ENCODE results near the gene TAX1BP1.

TAX1BP1 gene

DNA sequence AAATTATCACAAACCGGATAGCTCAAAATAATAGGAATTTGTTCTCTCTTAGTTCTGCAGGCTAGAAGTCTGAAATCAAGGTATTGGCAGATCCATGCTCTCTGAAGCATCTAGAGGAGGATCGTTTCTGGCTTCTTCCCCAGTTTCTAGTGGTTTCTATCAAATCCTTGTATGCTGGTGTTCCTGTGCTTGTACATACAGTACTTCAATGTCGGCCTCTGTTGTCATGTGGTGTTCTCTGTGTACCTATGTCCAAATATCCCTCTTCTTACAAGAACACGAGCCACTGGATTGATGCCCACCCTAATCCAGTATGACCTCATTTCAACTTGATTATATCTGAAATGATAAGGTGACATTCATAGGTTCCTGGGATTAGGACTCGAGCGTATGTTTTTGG is 9.8 kb upstream of the TAX1BP1 start:
- no peak for DNase-seq
- H3K4me2 ChIP-seq (ENCODE audit: low read length) = no peak overlapping the region
- no peaks in the 10 kb centered on the region for H3K36me3 ChIP-seq (ENCODE audit: control insufficient read depth, insufficient read depth, low read length)
- no peak overlapping the region for H3K9ac ChIP-seq (ENCODE audit: low read length)
- no peak overlapping the region for H2BK15ac ChIP-seq (replicated peaks; ENCODE audit: low read depth)
- WGBS (ENCODE audit: extremely low coverage, insufficient coverage, low lambda C conversion rate) = no CpG with 5 or more reads among the region's 6 CpGs
- no peak overlapping the region for H3K23ac ChIP-seq (ENCODE audit: low read length)
- H3K79me1 ChIP-seq (ENCODE audit: low read length) = no peaks in the 10 kb centered on the region
- H3K18ac ChIP-seq (ENCODE audit: low read length) = no peak overlapping the region
- H3K27ac ChIP-seq (ENCODE audit: low read depth, low read length) = no peak overlapping the region
- H3K56ac ChIP-seq (ENCODE audit: low read length) = no peak overlapping the region
- no peak overlapping the region for H3K4ac ChIP-seq (ENCODE audit: low read depth, low read length)
- H3K27me3 ChIP-seq (ENCODE audit: insufficient read depth, low read length, poor library complexity) = no peaks in the 10 kb centered on the region
- H2BK120ac ChIP-seq (ENCODE audit: low read depth, low read length) = no peak overlapping the region
- H3K4me3 ChIP-seq (ENCODE audit: low read length) = no peak overlapping the region
- H3K4me1 ChIP-seq (ENCODE audit: control insufficient read depth, low read depth, low read length) = peaks cover 5% of the 10 kb centered on the region
- H4K5ac ChIP-seq (ENCODE audit: low read length) = no peak overlapping the region
- H3K79me2 ChIP-seq (ENCODE audit: control insufficient read depth, insufficient read depth, low read length) = no peaks in the 10 kb centered on the region
- H2AK5ac ChIP-seq (ENCODE audit: low read length) = no peak overlapping the region
- no peak overlapping the region for H2BK5ac ChIP-seq (ENCODE audit: low read length)
- no peak overlapping the region for H4K8ac ChIP-seq (ENCODE audit: low read depth, low read length)

DNA sequence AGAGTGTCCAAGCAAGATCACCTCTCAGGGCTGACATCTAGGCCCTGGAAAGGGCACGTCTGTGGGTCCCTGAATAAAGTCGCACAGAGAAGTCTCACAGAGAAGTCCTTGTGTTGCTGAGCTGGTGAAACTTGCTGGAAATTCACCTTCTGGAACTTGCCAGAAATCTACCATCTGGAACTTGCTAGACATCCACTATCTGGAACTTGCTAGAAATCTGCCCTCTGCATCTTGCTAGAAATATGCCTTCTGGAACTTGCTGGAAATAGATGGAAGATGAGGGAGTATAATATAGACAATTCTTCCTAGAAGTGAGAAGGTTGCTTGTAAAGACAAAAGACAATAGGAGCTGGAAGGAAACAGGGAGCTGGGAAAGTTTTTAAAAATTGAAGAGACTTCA is 5.4 kb upstream of the TAX1BP1 start:
- Histone ChIP-seq H3K36me3 (ENCODE audit: control insufficient read depth, insufficient read depth, low read length) (no peaks in the 10 kb centered on the region), H3K4me3 (ENCODE audit: low read length) (no peak overlapping the region), H4K5ac (ENCODE audit: low read length) (no peak overlapping the region), H3K79me2 (ENCODE audit: control insufficient read depth, insufficient read depth, low read length) (no peaks in the 10 kb centered on the region), H3K27me3 (ENCODE audit: insufficient read depth, low read length, poor library complexity) (no peaks in the 10 kb centered on the region), H3K79me1 (ENCODE audit: low read length) (no peaks in the 10 kb centered on the region), H3K23ac (ENCODE audit: low read length) (no peak overlapping the region), H2BK15ac (replicated peaks; ENCODE audit: low read depth) (no peak overlapping the region), H2BK5ac (ENCODE audit: low read length) (no peak overlapping the region), H3K9ac (ENCODE audit: low read length) (no peak overlapping the region), H3K56ac (ENCODE audit: low read length) (no peak overlapping the region), H3K4ac (ENCODE audit: low read depth, low read length) (no peak overlapping the region), H3K4me2 (ENCODE audit: low read length) (no peak overlapping the region), H3K27ac (ENCODE audit: low read depth, low read length) (no peak overlapping the region), H2BK120ac (ENCODE audit: low read depth, low read length) (no peak overlapping the region), H3K18ac (ENCODE audit: low read length) (no peak overlapping the region), H4K8ac (ENCODE audit: low read depth, low read length) (no peak overlapping the region), H2AK5ac (ENCODE audit: low read length) (no peak overlapping the region), H3K4me1 (ENCODE audit: control insufficient read depth, low read depth, low read length) (peaks cover 5% of the 10 kb centered on the region)
- WGBS (ENCODE audit: extremely low coverage, insufficient coverage, low lambda C conversion rate) = no CpG with 5 or more reads among the region's 2 CpGs
- no peak for DNase-seq

DNA sequence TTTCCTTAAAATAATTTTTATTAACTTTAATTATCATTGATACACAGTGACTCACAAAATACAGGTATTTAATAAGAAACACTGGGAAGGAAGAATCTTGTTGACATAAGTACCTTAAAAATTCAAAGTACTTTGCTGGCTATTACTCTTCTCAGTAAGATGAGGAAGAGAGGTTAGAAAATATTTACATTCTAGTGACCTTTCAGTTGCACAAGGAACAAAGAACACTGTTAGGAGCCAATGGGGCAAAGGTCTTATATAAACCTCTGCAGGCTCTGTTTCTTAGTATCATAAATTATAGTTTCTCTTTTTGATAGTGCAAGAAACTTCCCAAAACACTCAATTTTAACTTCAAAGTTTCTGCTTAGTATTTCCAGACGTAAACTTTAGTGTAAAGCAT is 4.8 kb upstream of the TAX1BP1 start:
- Histone ChIP-seq H3K9ac (ENCODE audit: low read length) (no peak overlapping the region), H3K4ac (ENCODE audit: low read depth, low read length) (no peak overlapping the region), H4K8ac (ENCODE audit: low read depth, low read length) (no peak overlapping the region), H3K4me1 (ENCODE audit: control insufficient read depth, low read depth, low read length) (peaks cover 5% of the 10 kb centered on the region), H2BK15ac (replicated peaks; ENCODE audit: low read depth) (no peak overlapping the region), H3K56ac (ENCODE audit: low read length) (no peak overlapping the region), H2AK5ac (ENCODE audit: low read length) (no peak overlapping the region), H3K79me1 (ENCODE audit: low read length) (no peaks in the 10 kb centered on the region), H3K4me3 (ENCODE audit: low read length) (no peak overlapping the region), H3K4me2 (ENCODE audit: low read length) (no peak overlapping the region), H3K27ac (ENCODE audit: low read depth, low read length) (no peak overlapping the region), H3K79me2 (ENCODE audit: control insufficient read depth, insufficient read depth, low read length) (no peaks in the 10 kb centered on the region), H2BK5ac (ENCODE audit: low read length) (no peak overlapping the region), H3K18ac (ENCODE audit: low read length) (no peak overlapping the region), H2BK120ac (ENCODE audit: low read depth, low read length) (no peak overlapping the region), H4K5ac (ENCODE audit: low read length) (no peak overlapping the region), H3K27me3 (ENCODE audit: insufficient read depth, low read length, poor library complexity) (no peaks in the 10 kb centered on the region), H3K36me3 (ENCODE audit: control insufficient read depth, insufficient read depth, low read length) (no peaks in the 10 kb centered on the region), H3K23ac (ENCODE audit: low read length) (no peak overlapping the region)
- DNase-seq = no peak
- WGBS (ENCODE audit: extremely low coverage, insufficient coverage, low lambda C conversion rate) = no CpG with 5 or more reads among the region's 1 CpG

DNA sequence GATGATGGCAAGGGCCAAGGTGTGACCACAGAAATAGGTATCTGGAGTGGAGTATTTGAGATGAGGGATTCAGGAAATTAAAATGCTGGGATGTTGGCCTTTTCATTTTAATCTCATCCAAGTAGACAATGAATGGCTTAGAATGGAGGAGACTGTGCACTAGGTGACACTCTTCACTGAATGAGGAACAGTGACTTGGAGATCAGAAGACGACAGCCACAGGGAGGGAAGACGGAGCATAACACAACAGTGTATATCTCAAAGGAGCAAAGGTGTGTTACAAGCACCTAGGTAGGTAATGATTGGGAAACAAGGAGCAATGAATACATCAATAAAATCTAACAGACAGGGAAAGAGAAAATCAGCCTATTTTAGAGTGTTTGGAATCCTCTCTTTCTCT is 4.1 kb upstream of the TAX1BP1 start:
- Histone ChIP-seq H3K18ac (ENCODE audit: low read length) (no peak overlapping the region), H3K4ac (ENCODE audit: low read depth, low read length) (no peak overlapping the region), H3K23ac (ENCODE audit: low read length) (no peak overlapping the region), H2BK15ac (replicated peaks; ENCODE audit: low read depth) (no peak overlapping the region), H3K79me1 (ENCODE audit: low read length) (no peaks in the 10 kb centered on the region), H3K56ac (ENCODE audit: low read length) (no peak overlapping the region), H3K36me3 (ENCODE audit: control insufficient read depth, insufficient read depth, low read length) (no peaks in the 10 kb centered on the region), H3K27me3 (ENCODE audit: insufficient read depth, low read length, poor library complexity) (no peaks in the 10 kb centered on the region), H2BK120ac (ENCODE audit: low read depth, low read length) (no peak overlapping the region), H3K4me1 (ENCODE audit: control insufficient read depth, low read depth, low read length) (peaks cover 4% of the 10 kb centered on the region), H3K4me2 (ENCODE audit: low read length) (no peak overlapping the region), H2BK5ac (ENCODE audit: low read length) (no peak overlapping the region), H3K79me2 (ENCODE audit: control insufficient read depth, insufficient read depth, low read length) (peaks cover 1% of the 10 kb centered on the region), H4K5ac (ENCODE audit: low read length) (no peak overlapping the region), H3K4me3 (ENCODE audit: low read length) (no peak overlapping the region), H3K27ac (ENCODE audit: low read depth, low read length) (no peak overlapping the region), H4K8ac (ENCODE audit: low read depth, low read length) (no peak overlapping the region), H3K9ac (ENCODE audit: low read length) (no peak overlapping the region), H2AK5ac (ENCODE audit: low read length) (no peak overlapping the region)
- no peak for DNase-seq
- WGBS (ENCODE audit: extremely low coverage, insufficient coverage, low lambda C conversion rate) = no CpG with 5 or more reads among the region's 2 CpGs

DNA sequence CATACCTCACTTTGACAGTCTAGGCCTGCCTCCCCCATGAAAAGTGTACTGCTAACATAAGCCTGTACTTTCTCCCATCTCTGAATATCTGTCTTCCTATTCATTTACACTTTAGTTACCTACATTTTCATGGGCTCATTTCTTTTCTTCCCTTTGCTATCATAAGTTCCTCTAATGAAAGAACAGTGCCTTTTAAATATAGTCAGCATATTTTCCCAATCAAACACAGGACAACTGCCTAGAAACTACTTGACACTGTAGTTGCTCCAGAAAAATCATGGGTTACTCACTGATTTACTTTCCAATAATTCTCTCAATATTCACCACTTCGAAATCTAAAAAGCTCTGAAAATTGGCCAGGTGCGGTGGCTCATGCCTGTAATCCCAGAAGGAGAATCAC is 2.8 kb upstream of the TAX1BP1 start:
- Histone ChIP-seq H3K27ac (ENCODE audit: low read depth, low read length) (no peak overlapping the region), H3K27me3 (ENCODE audit: insufficient read depth, low read length, poor library complexity) (no peaks in the 10 kb centered on the region), H3K4me1 (ENCODE audit: control insufficient read depth, low read depth, low read length) (no peaks in the 10 kb centered on the region), H3K79me2 (ENCODE audit: control insufficient read depth, insufficient read depth, low read length) (peaks cover 7% of the 10 kb centered on the region), H4K8ac (ENCODE audit: low read depth, low read length) (no peak overlapping the region), H2AK5ac (ENCODE audit: low read length) (no peak overlapping the region), H3K23ac (ENCODE audit: low read length) (no peak overlapping the region), H2BK15ac (replicated peaks; ENCODE audit: low read depth) (peak overlapping the region; percentile 45), H3K56ac (ENCODE audit: low read length) (no peak overlapping the region), H3K79me1 (ENCODE audit: low read length) (no peaks in the 10 kb centered on the region), H3K4me2 (ENCODE audit: low read length) (no peak overlapping the region), H4K5ac (ENCODE audit: low read length) (no peak overlapping the region), H3K4me3 (ENCODE audit: low read length) (no peak overlapping the region), H3K9ac (ENCODE audit: low read length) (no peak overlapping the region), H3K4ac (ENCODE audit: low read depth, low read length) (no peak overlapping the region), H3K18ac (ENCODE audit: low read length) (no peak overlapping the region), H2BK5ac (ENCODE audit: low read length) (no peak overlapping the region), H3K36me3 (ENCODE audit: control insufficient read depth, insufficient read depth, low read length) (no peaks in the 10 kb centered on the region), H2BK120ac (ENCODE audit: low read depth, low read length) (no peak overlapping the region)
- no CpG with 5 or more reads among the region's 2 CpGs for WGBS (ENCODE audit: extremely low coverage, insufficient coverage, low lambda C conversion rate)
- DNase-seq = no peak

DNA sequence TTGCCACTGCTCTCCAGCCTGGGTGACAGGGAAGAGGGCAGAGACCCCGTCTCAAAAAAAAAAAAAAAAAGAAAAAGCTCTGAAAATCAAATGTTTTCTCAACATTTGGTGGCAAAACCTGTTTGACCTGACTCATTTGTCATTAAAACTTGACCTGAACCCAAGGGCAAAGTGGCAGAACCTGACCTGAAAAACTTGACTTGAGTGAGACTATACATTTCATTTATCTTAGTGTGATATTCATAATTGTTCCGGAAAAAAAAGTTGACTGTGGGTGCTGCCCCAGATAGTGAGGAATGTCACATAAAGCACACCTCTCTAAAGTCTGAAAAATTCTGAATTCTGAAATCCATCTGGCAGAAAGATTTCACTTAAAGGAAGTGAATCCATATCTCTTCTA is 2.3 kb upstream of the TAX1BP1 start:
- H2BK120ac ChIP-seq (ENCODE audit: low read depth, low read length) = no peak overlapping the region
- no peak overlapping the region for H3K4ac ChIP-seq (ENCODE audit: low read depth, low read length)
- no peak overlapping the region for H3K9ac ChIP-seq (ENCODE audit: low read length)
- H3K27me3 ChIP-seq (ENCODE audit: insufficient read depth, low read length, poor library complexity) = no peaks in the 10 kb centered on the region
- H3K18ac ChIP-seq (ENCODE audit: low read length) = no peak overlapping the region
- H2BK15ac ChIP-seq (replicated peaks; ENCODE audit: low read depth) = no peak overlapping the region
- DNase-seq = no peak
- no peaks in the 10 kb centered on the region for H3K79me1 ChIP-seq (ENCODE audit: low read length)
- H3K4me1 ChIP-seq (ENCODE audit: control insufficient read depth, low read depth, low read length) = no peaks in the 10 kb centered on the region
- H3K23ac ChIP-seq (ENCODE audit: low read length) = no peak overlapping the region
- no peak overlapping the region for H2AK5ac ChIP-seq (ENCODE audit: low read length)
- H2BK5ac ChIP-seq (ENCODE audit: low read length) = no peak overlapping the region
- no CpG with 5 or more reads among the region's 2 CpGs for WGBS (ENCODE audit: extremely low coverage, insufficient coverage, low lambda C conversion rate)
- H3K4me2 ChIP-seq (ENCODE audit: low read length) = no peak overlapping the region
- no peaks in the 10 kb centered on the region for H3K36me3 ChIP-seq (ENCODE audit: control insufficient read depth, insufficient read depth, low read length)
- H4K5ac ChIP-seq (ENCODE audit: low read length) = no peak overlapping the region
- H3K56ac ChIP-seq (ENCODE audit: low read length) = no peak overlapping the region
- peaks cover 8% of the 10 kb centered on the region for H3K79me2 ChIP-seq (ENCODE audit: control insufficient read depth, insufficient read depth, low read length)
- H4K8ac ChIP-seq (ENCODE audit: low read depth, low read length) = no peak overlapping the region
- no peak overlapping the region for H3K4me3 ChIP-seq (ENCODE audit: low read length)
- H3K27ac ChIP-seq (ENCODE audit: low read depth, low read length) = no peak overlapping the region

Data from mesendoderm (in vitro differentiated cells).